HUES6 (cell line): ENCODE measurements around the gene RELB.
"Not testable (repeated sequence)": the region's sequence is repeated elsewhere in the genome, so short reads cannot be mapped to it uniquely, and the experiment has no call there.

ENCODE experiments used
- H3K27ac ChIP-seq: 2 replicates; pipeline ENCODE4 v1.7.0; 2013; ENCODE audit warnings: low read depth, mild to moderate bottlenecking, low read length, inconsistent platforms
- H3K27me3 ChIP-seq: 2 replicates; pipeline ENCODE4 v1.6.1; 2013; ENCODE audit warnings: low read length; ENCODE audit not compliant: control insufficient read depth, insufficient read depth
- H3K36me3 ChIP-seq: 2 replicates; pipeline ENCODE4 v1.6.1; 2013; ENCODE audit warnings: low read length; ENCODE audit not compliant: control insufficient read depth, insufficient read depth
- H3K4me1 ChIP-seq: 2 replicates; pipeline ENCODE4 v1.6.1; 2013; ENCODE audit warnings: low read length; ENCODE audit not compliant: control insufficient read depth, insufficient read depth
- H3K4me3 ChIP-seq: 2 replicates; pipeline ENCODE4 v1.5.1; 2013; ENCODE audit warnings: low read depth, low read length
- H3K9ac ChIP-seq: one replicate; pipeline ENCODE4 v1.6.1; 2013; ENCODE audit warnings: mild to moderate bottlenecking, low read length
- H3K9me3 ChIP-seq: 2 replicates; pipeline ENCODE4 v1.6.1; 2013; ENCODE audit warnings: low read depth, low read length; ENCODE audit not compliant: control insufficient read depth, insufficient read depth

The RELB gene

GRCh38 chr19:44987148-44987675 lies 14.1 kb upstream of the RELB start:
- Histone ChIP-seq H3K4me3 (no peak overlapping the region), H3K9ac (no peak overlapping the region), H3K27ac (no peak overlapping the region), H3K9me3 (no peaks in the 10 kb centered on the region), H3K4me1 (no peaks in the 10 kb centered on the region), H3K36me3 (peaks cover 90% of the 10 kb centered on the region), H3K27me3 (no peaks in the 10 kb centered on the region)

GRCh38 chr19:44988273-44988672 lies 13.0 kb upstream of the RELB start:
- H3K36me3 ChIP-seq: peaks cover 87% of the 10 kb centered on the region
- no peaks in the 10 kb centered on the region for H3K27me3 ChIP-seq
- no peak overlapping the region for H3K9ac ChIP-seq
- H3K4me3 ChIP-seq: no peak overlapping the region
- no peaks in the 10 kb centered on the region for H3K4me1 ChIP-seq
- H3K9me3 ChIP-seq: no peaks in the 10 kb centered on the region
- H3K27ac ChIP-seq: no peak overlapping the region

GRCh38 chr19:44988896-44989556 lies 12.2 kb upstream of the RELB start:
- Histone ChIP-seq H3K4me1 (no peaks in the 10 kb centered on the region), H3K4me3 (no peak overlapping the region), H3K27me3 (no peaks in the 10 kb centered on the region), H3K27ac (no peak overlapping the region), H3K9me3 (no peaks in the 10 kb centered on the region), H3K36me3 (peaks cover 88% of the 10 kb centered on the region), H3K9ac (no peak overlapping the region)

- Histone ChIP-seq H3K27me3 (no peaks in the 10 kb centered on the region), H3K4me3 (no peak overlapping the region), H3K36me3 (peaks cover 75% of the 10 kb centered on the region), H3K4me1 (no peaks in the 10 kb centered on the region), H3K9me3 (no peaks in the 10 kb centered on the region), H3K27ac (no peak overlapping the region), H3K9ac (no peak overlapping the region)
These were observed 10.8 kb upstream of the RELB start for GRCh38 chr19:44990459-44990858.

- Histone ChIP-seq H3K9me3 (no peaks in the 10 kb centered on the region), H3K9ac (no peak overlapping the region), H3K27me3 (no peaks in the 10 kb centered on the region), H3K4me1 (no peaks in the 10 kb centered on the region), H3K4me3 (no peak overlapping the region), H3K36me3 (peaks cover 70% of the 10 kb centered on the region), H3K27ac (no peak overlapping the region)
These were observed 10.3 kb upstream of the RELB start for GRCh38 chr19:44990966-44991365.

GRCh38 chr19:44992336-44993163 lies 8.7 kb upstream of the RELB start:
- Histone ChIP-seq H3K36me3 (peaks cover 55% of the 10 kb centered on the region), H3K4me1 (no peaks in the 10 kb centered on the region)

GRCh38 chr19:44993526-44993925 lies 7.7 kb upstream of the RELB start:
- H3K4me1 ChIP-seq: no peaks in the 10 kb centered on the region
- H3K36me3 ChIP-seq: peaks cover 46% of the 10 kb centered on the region
- no peaks in the 10 kb centered on the region for H3K9me3 ChIP-seq
- no peaks in the 10 kb centered on the region for H3K27me3 ChIP-seq
- H3K9ac ChIP-seq: no peak overlapping the region
- H3K4me3 ChIP-seq: no peak overlapping the region
- H3K27ac ChIP-seq: no peak overlapping the region

More at GRCh38 chr19:44992336-44993163, 8.7 kb upstream of the RELB start:
- Histone ChIP-seq H3K9me3 (no peaks in the 10 kb centered on the region), H3K9ac (no peak overlapping the region), H3K27me3 (no peaks in the 10 kb centered on the region), H3K4me3 (no peak overlapping the region), H3K27ac (no peak overlapping the region)

GRCh38 chr19:44993926-44994537 lies 7.2 kb upstream of the RELB start:
- H3K9me3 ChIP-seq: no peaks in the 10 kb centered on the region
- peaks cover 41% of the 10 kb centered on the region for H3K36me3 ChIP-seq
- no peaks in the 10 kb centered on the region for H3K4me1 ChIP-seq
- H3K27ac ChIP-seq: no peak overlapping the region
- H3K9ac ChIP-seq: no peak overlapping the region
- no peak overlapping the region for H3K4me3 ChIP-seq
- H3K27me3 ChIP-seq: no peaks in the 10 kb centered on the region

- no peaks in the 10 kb centered on the region for H3K9me3 ChIP-seq
- no peak overlapping the region for H3K4me3 ChIP-seq
- H3K36me3 ChIP-seq: peaks cover 5% of the 10 kb centered on the region; the same call in 1 of the 2 replicates
- no peaks in the 10 kb centered on the region for H3K27me3 ChIP-seq
- H3K4me1 ChIP-seq: no peaks in the 10 kb centered on the region
- no peak overlapping the region for H3K27ac ChIP-seq
- no peak overlapping the region for H3K9ac ChIP-seq
These were observed 3.2 kb upstream of the RELB start for GRCh38 chr19:44998025-44998424.

GRCh38 chr19:44999131-44999925 lies 1.9 kb upstream of the RELB start:
- not testable (repeated sequence) for H3K9ac ChIP-seq, H3K9me3 ChIP-seq, H3K4me1 ChIP-seq, H3K36me3 ChIP-seq, H3K27me3 ChIP-seq, H3K27ac ChIP-seq, H3K4me3 ChIP-seq
